Lower leg skin (tissue), 4 donors: ENCODE measurements around the gene SHMT1. TPM values are rescaled to one million over a fixed set of nuclear protein-coding genes. Genes with fewer than 3 reads are reported as not detected.
"Not testable (repeated sequence)": the region's sequence is repeated elsewhere in the genome, so short reads cannot be mapped to it uniquely, and the experiment has no call there.

Experiments used
- DNase-seq, 2 donors: peaks; one replicate each; pipeline ENCODE4 v3.0.0-alpha.2; 2019; ENCODE audit warnings: low spot score in 2 of 2
- H3K4me3 ChIP-seq: fragments of 200-600 bp; sonication (generic); 2 replicates; pipeline ENCODE4 v1.5.1; 2017; ENCODE audit warnings: mild to moderate bottlenecking, low read depth; ENCODE audit not compliant: poor library complexity, severe bottlenecking
- POLR2A ChIP-seq, 2 donors: fragments of 450-650 bp; IDR thresholded peaks; one replicate each; pipeline ENCODE4 v1.6.1; 2016 to 2017; ENCODE audit warnings: antibody characterized with exemption in 2 of 2, mild to moderate bottlenecking in 1 of 2, moderate library complexity in 1 of 2
- WGBS, 2 donors: methylation state at CpG; one replicate each; pipeline ENCODE4 v1.1.5; 2018; 5-methylcytosine and 5-hydroxymethylcytosine counted together
- intact Hi-C: fragments of 100-400 bp; cut with DNase I; formaldehyde crosslinking; loops from one replicate; pipeline ENCODE4 v1.15.0; 2023; ENCODE audit warnings: low total_unique reads
- total RNA-seq, 4 donors: library from RNA; depleted of rRNA; stranded (reverse); fragments of >200 nt; gene quantifications; one replicate each; pipeline ENCODE4 v1.1.0, GENCODE V29; 2016
- TF ChIP-seq, protein P1 (sequence below), 3 donors: fragments of 450-650 bp; IDR thresholded peaks; one replicate each; pipeline ENCODE4 v1.5.1; 2016; ENCODE audit warnings: antibody characterized with exemption in 3 of 3, mild to moderate bottlenecking in 3 of 3, moderate library complexity in 2 of 3

The SHMT1 gene
- total RNA-seq, 4 donors from 2014 or later = 49.2 to 63.8 (median 54.6) TPM

- intact Hi-C loops = no loop called here
- WGBS, 2 donors = 97 to 99% methylated on average over 13 of the region's 13 CpGs
- no peak for DNase-seq
- no peak for TF ChIP-seq POLR2A (IDR thresholded peaks at IDR 0.05)
- TF ChIP-seq, protein P1, sequence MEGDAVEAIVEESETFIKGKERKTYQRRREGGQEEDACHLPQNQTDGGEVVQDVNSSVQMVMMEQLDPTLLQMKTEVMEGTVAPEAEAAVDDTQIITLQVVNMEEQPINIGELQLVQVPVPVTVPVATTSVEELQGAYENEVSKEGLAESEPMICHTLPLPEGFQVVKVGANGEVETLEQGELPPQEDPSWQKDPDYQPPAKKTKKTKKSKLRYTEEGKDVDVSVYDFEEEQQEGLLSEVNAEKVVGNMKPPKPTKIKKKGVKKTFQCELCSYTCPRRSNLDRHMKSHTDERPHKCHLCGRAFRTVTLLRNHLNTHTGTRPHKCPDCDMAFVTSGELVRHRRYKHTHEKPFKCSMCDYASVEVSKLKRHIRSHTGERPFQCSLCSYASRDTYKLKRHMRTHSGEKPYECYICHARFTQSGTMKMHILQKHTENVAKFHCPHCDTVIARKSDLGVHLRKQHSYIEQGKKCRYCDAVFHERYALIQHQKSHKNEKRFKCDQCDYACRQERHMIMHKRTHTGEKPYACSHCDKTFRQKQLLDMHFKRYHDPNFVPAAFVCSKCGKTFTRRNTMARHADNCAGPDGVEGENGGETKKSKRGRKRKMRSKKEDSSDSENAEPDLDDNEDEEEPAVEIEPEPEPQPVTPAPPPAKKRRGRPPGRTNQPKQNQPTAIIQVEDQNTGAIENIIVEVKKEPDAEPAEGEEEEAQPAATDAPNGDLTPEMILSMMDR (IDR thresholded peaks at IDR 0.05) = no peak
- no peak overlapping the region for H3K4me3 ChIP-seq
Observed at GRCh38 chr17:18339933-18340332, 23.4 kb downstream of the SHMT1 start.

DNA sequence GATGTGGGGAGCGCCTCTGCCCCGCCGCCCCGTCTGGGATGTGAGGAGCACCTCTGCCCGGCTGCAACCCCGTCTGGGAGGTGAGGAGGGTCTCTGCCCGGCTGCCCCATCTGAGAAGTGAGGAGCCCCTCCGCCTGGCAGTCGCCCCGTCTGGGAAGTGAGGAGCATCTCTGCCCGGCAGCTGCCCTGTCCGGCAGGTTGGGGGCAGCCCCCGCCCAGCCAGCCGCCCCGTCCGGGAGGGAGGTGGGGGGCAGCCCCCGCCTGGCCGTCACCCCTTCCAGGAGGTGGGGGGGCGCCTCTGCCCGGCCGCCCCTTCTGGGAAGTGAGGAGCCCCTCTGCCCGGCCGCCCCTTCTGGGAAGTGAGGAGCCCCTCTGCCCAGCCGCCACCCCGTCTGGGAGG is 25.2 kb downstream of the SHMT1 start:
- intact Hi-C loops, H3K4me3 ChIP-seq, DNase-seq: not testable (repeated sequence)
- WGBS, 2 donors = 93 to 100% methylated on average over 2 to 25 of the region's 25 CpGs

DNA sequence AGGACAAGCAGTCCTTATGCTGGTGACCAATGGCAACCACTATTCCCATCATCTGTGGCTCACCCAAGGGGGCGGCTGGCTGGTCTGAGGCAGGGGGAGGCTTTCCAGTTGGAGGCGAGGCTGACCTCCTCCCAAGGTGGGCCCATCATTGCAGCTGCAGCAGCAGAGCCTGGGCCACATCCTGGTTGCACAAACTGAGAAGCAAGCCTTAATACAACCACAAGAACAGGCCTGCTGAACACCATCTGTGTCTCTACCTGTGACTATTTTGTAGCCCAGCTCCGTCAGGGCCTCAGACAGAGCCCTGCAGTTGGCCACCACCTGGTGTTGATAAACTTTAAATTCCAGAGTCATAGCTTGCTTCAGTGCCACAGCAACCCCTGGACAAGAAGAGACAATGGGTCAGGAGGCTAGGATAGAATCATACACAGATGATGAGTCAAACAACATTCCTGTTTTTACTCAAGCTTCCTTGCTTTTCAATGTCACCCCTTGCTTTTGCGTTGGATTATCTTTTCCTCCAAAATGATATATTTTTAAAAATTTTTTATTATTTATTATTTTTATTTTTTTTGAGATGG is 30.4 kb downstream of the SHMT1 start:
- no peak for DNase-seq
- WGBS, 2 donors = 77 to 93% methylated on average over 4 of the region's 4 CpGs
- H3K4me3 ChIP-seq = no peak overlapping the region
- TF ChIP-seq, protein P1 (IDR thresholded peaks at IDR 0.05) = no peak
- no peak for TF ChIP-seq POLR2A (IDR thresholded peaks at IDR 0.05)
- intact Hi-C loops = no loop called here

DNA sequence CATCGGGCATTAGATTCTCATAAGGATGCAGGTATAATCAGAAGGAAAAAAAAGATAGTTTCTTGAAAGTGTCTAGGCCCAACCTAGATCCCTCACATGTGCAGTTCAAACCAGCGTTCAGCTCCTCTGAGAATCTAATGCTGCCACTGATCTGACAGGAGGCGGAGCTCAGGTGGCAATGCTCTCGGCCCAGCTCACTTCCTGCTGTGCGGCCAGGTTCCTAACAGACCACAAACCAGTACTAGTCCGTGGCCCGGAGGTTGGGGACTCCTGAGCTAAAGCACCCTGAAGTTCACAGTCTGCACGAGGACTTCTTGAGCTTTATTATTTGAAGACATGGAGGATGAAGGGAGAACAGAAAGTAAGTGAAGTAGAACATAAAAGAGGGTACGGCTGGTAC is 31.5 kb downstream of the SHMT1 start:
- WGBS, 2 donors = 86 to 89% methylated on average over 9 of the region's 9 CpGs
- no peak for DNase-seq
- TF ChIP-seq, protein P1 (IDR thresholded peaks at IDR 0.05) = no peak
- no peak for TF ChIP-seq POLR2A (IDR thresholded peaks at IDR 0.05)
- H3K4me3 ChIP-seq = no peak overlapping the region
- intact Hi-C loops = no loop called here

DNA sequence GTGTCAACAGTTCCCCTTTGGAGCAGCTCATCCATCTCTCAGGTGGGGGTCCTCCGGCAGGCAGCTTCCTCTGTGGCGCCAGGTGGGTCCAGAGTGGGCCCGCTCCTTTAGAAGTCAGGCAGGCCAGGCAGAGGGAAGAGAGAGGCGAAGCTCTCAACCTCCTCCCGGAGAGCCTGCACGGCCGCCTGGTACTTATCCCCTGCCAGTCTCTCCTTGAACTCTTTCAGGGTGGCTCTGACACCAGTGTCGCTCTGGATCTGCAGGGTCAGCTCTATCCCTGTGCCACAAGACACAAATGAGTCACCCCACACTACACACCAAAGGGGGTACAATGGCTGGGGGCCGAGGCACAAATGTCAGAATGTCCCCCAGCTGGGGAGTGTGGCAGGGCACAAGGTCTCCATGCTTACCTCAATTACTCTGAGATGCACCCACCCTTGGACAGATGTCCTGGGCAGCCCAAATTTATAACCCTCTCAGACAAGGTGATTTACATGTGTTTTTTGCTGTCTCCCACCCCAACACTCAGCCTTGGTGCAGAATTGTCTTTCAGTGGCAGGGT is 34.6 kb downstream of the SHMT1 start:
- H3K4me3 ChIP-seq = no peak overlapping the region
- no peak for TF ChIP-seq POLR2A (IDR thresholded peaks at IDR 0.05)
- TF ChIP-seq, protein P1 (IDR thresholded peaks at IDR 0.05) = no peak
- 90 to 91% methylated on average over 9 of the region's 9 CpGs for WGBS, 2 donors
- intact Hi-C loops = no loop called here
- DNase-seq = no peak

DNA sequence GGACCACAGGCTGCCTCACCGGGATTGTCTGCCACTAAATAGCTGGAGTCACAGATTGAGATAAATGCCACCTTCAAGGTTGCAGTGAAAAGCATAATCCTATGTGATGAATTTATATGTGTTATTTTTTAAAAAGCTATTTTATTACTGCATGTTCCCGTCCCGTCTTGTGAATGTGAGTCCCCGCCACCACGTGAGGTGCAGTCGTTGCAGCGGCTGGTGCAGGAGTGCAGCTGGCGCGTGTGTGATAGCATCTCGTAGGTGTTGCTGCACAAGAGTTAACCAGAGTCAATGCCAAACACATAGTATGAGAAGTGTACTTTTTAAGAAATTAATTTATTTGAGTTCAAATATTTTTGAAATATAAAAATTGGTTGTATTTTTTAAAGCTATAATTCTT is 35.8 kb downstream of the SHMT1 start:
- DNase-seq = no peak
- TF ChIP-seq POLR2A (IDR thresholded peaks at IDR 0.05) = no peak
- TF ChIP-seq, protein P1 (IDR thresholded peaks at IDR 0.05) = no peak
- intact Hi-C loops = loop anchor here (1.0 kb wide), 1 partner anchor 34 kb away; no protein-coding TSS in a partner anchor
- H3K4me3 ChIP-seq = no peak overlapping the region
- WGBS, 2 donors = 84 to 86% methylated on average over 10 of the region's 10 CpGs
